H1 (cell line): ENCODE results near the gene DLK1. TPM values are rescaled to one million over a fixed set of nuclear protein-coding genes. Genes with fewer than 3 reads are reported as not detected.

ENCODE experiments used
- CTCF ChIA-PET: fragments of 300-600 bp; sonication (Branson Sonifier 250); formaldehyde crosslinking; loops from one replicate; lab custom pipeline; 2021; ENCODE audit not compliant: partially characterized antibody; lab: Charles Lee
- POLR2A ChIA-PET: fragments of 300-600 bp; sonication (Branson Sonifier 250); formaldehyde crosslinking; loops from one replicate; lab custom pipeline; 2021; ENCODE audit warnings: inconsistent platforms; ENCODE audit not compliant: partially characterized antibody; lab: Charles Lee
- DNase-seq, 2 experiments: peaks; one replicate each; pipeline versions ENCODE4 v3.0.0 to v3.0.0-alpha.2; 2010 to 2022; ENCODE audit warnings: low spot score in 2 of 2, low read depth in 1 of 2, mixed read lengths in 1 of 2
- FAIRE-seq: peaks from 2 replicates; lab custom pipeline; 2011; peaks lifted over from hg19 to GRCh38; lab: Jason Lieb, UNC
- H2AFZ ChIP-seq: 2 replicates; pipeline ENCODE4 v1.8.1; 2012; ENCODE audit warnings: low read length, inconsistent platforms
- H2AK5ac ChIP-seq: 2 replicates; pipeline ENCODE4 v1.6.1; 2013; ENCODE audit warnings: low read depth, low read length
- H2BK120ac ChIP-seq: replicated peaks from 2 replicates; pipeline ENCODE3; 2013; ENCODE audit warnings: low read depth, low read length, inconsistent platforms
- H2BK12ac ChIP-seq: 2 replicates; pipeline ENCODE4 v1.6.1; 2013; ENCODE audit warnings: low read depth, low read length
- H2BK15ac ChIP-seq: 2 replicates; pipeline ENCODE4 v1.6.1; 2013; ENCODE audit warnings: low read length
- H2BK20ac ChIP-seq: 2 replicates; pipeline ENCODE4 v1.6.1; 2013; ENCODE audit warnings: low read length
- H2BK5ac ChIP-seq: 2 replicates; pipeline ENCODE4 v1.6.1; 2013; ENCODE audit warnings: low read depth, low read length
- H3K14ac ChIP-seq: 2 replicates; pipeline ENCODE4 v1.6.1; 2013; ENCODE audit warnings: inconsistent platforms; ENCODE audit not compliant: insufficient read length
- H3K18ac ChIP-seq: 2 replicates; pipeline ENCODE4 v1.6.1; 2013; ENCODE audit warnings: low read length; ENCODE audit errors: extremely low read depth
- H3K23ac ChIP-seq: 2 replicates; pipeline ENCODE4 v1.6.1; 2013; ENCODE audit warnings: inconsistent platforms; ENCODE audit not compliant: insufficient read length
- H3K23me2 ChIP-seq: 2 replicates; pipeline ENCODE4 v1.6.1; 2013; ENCODE audit warnings: low read depth, low read length
- H3K27ac ChIP-seq: 2 replicates; pipeline ENCODE4 v1.6.1; 2011; ENCODE audit warnings: low read depth, low read length, inconsistent platforms
- H3K27me3 ChIP-seq, 4 experiments: replicated peaks in 1 of 4; 1 replicate in 1 of 4; 2 replicates in 3 of 4; pipeline versions ENCODE4 v1.6.1 to v1.8.1; 2011 to 2013; ENCODE audit warnings: low read length in 3 of 4, mild to moderate bottlenecking in 3 of 4, inconsistent platforms in 2 of 4, mixed read lengths in 2 of 4, moderate library complexity in 1 of 4; ENCODE audit not compliant: control insufficient read depth in 3 of 4, insufficient read depth in 3 of 4; ENCODE audit errors: extremely low read depth in 1 of 4
- H3K36me3 ChIP-seq, 4 experiments: 2 replicates each; pipeline versions ENCODE4 v1.6.1 to v1.8.1; 2011 to 2013; ENCODE audit warnings: mild to moderate bottlenecking in 4 of 4, low read length in 3 of 4, moderate library complexity in 2 of 4, control low read depth in 1 of 4, inconsistent platforms in 1 of 4; ENCODE audit not compliant: insufficient read depth in 4 of 4, control insufficient read depth in 2 of 4
- H3K4ac ChIP-seq: replicated peaks from 2 replicates; pipeline ENCODE3; 2013; ENCODE audit warnings: low read length, low read depth, mixed read lengths, inconsistent platforms; ENCODE audit not compliant: insufficient read length
- H3K4me1 ChIP-seq, 4 experiments: replicated peaks in 1 of 4; 1 replicate in 1 of 4; 2 replicates in 3 of 4; pipeline versions ENCODE4 v1.6.1 to v1.8.1; 2011 to 2013; ENCODE audit warnings: low read length in 3 of 4, inconsistent platforms in 2 of 4, mixed read lengths in 1 of 4; ENCODE audit not compliant: insufficient read depth in 4 of 4, control insufficient read depth in 3 of 4
- H3K4me2 ChIP-seq, 2 experiments: 2 replicates each; pipeline versions ENCODE4 v1.6.1 to v1.8.1; 2011 to 2013; ENCODE audit warnings: low read depth in 2 of 2, low read length in 2 of 2, control low read depth in 1 of 2, inconsistent platforms in 1 of 2, mild to moderate bottlenecking in 1 of 2; ENCODE audit not compliant: insufficient read depth in 1 of 2
- H3K4me3 ChIP-seq, 4 experiments: fragments of 200-600, 300-600 bp in 1 of 4; sonication (generic), shearing (Covaris generic), sonication (Bioruptor Twin) in 1 of 4; 2 replicates each; pipeline versions ENCODE4 v1.5.1 to v1.8.1; 2011 to 2016; ENCODE audit warnings: low read length in 4 of 4, low read depth in 3 of 4, control low read depth in 2 of 4, inconsistent platforms in 2 of 4, mild to moderate bottlenecking in 2 of 4, mixed read lengths in 1 of 4, moderate library complexity in 1 of 4; ENCODE audit not compliant: insufficient read depth in 2 of 4; ENCODE audit errors: extremely low read depth in 1 of 4
- H3K56ac ChIP-seq: replicated peaks from 2 replicates; pipeline ENCODE3; 2013; ENCODE audit warnings: low read depth, mild to moderate bottlenecking, mixed read lengths, low read length, inconsistent platforms; ENCODE audit not compliant: insufficient read length
- H3K79me1 ChIP-seq: 2 replicates; pipeline ENCODE4 v1.6.1; 2013; ENCODE audit warnings: low read depth, low read length, control low read depth
- H3K79me2 ChIP-seq, 2 experiments: 2 replicates each; pipeline versions ENCODE4 v1.6.1 to v1.8.1; 2012 to 2013; ENCODE audit warnings: low read length in 2 of 2, mild to moderate bottlenecking in 2 of 2, inconsistent platforms in 1 of 2; ENCODE audit not compliant: insufficient read depth in 2 of 2, control insufficient read depth in 1 of 2
- H3K9ac ChIP-seq, 4 experiments: replicated peaks in 1 of 4; 1 replicate in 1 of 4; 2 replicates in 3 of 4; pipeline versions ENCODE4 v1.6.1 to v1.8.1; 2011 to 2013; ENCODE audit warnings: low read depth in 3 of 4, low read length in 3 of 4, control low read depth in 2 of 4, mild to moderate bottlenecking in 2 of 4, moderate library complexity in 2 of 4, inconsistent platforms in 1 of 4; ENCODE audit errors: extremely low read depth in 1 of 4
- H3K9me3 ChIP-seq, 2 experiments: 2 replicates each; pipeline versions ENCODE4 v1.6.1 to v1.8.1; 2012 to 2013; ENCODE audit warnings: mild to moderate bottlenecking in 2 of 2, moderate library complexity in 2 of 2, control low read depth in 1 of 2, inconsistent platforms in 1 of 2, low read depth in 1 of 2, low read length in 1 of 2, mixed read lengths in 1 of 2; ENCODE audit not compliant: insufficient read depth in 2 of 2
- H4K20me1 ChIP-seq, 2 experiments: replicated peaks in 1 of 2; 2 replicates each; pipeline versions ENCODE3 to v1.8.1; 2011 to 2013; ENCODE audit warnings: inconsistent platforms in 2 of 2, low read length in 2 of 2, mild to moderate bottlenecking in 1 of 2; ENCODE audit not compliant: insufficient read depth in 2 of 2, control insufficient read depth in 1 of 2
- H4K5ac ChIP-seq: 2 replicates; pipeline ENCODE4 v1.6.1; 2013; ENCODE audit warnings: low read length, low read depth, mixed read lengths, inconsistent platforms; ENCODE audit not compliant: insufficient read length
- H4K8ac ChIP-seq: 2 replicates; pipeline ENCODE4 v1.8.0; 2013; ENCODE audit warnings: mild to moderate bottlenecking, moderate library complexity, low read length, inconsistent platforms; ENCODE audit not compliant: insufficient read depth; ENCODE audit errors: extremely low read depth
- H4K91ac ChIP-seq: replicated peaks from 2 replicates; pipeline ENCODE3; 2013; ENCODE audit warnings: low read length, mixed read lengths, inconsistent platforms; ENCODE audit not compliant: insufficient read length
- CHD1 ChIP-seq: IDR thresholded peaks from 2 replicates; pipeline ENCODE4 v1.6.1; 2012; ENCODE audit warnings: low read depth, low read length, improper control_type of control experiment
- CTBP2 ChIP-seq: IDR thresholded peaks from 2 replicates; pipeline ENCODE4 v1.7.0; 2011; ENCODE audit warnings: borderline replicate concordance, mild to moderate bottlenecking, moderate library complexity, mixed read lengths, low read length; ENCODE audit not compliant: insufficient read depth, insufficient read length
- GTF2F1 ChIP-seq: IDR thresholded peaks from 2 replicates; pipeline ENCODE4 v1.6.1; 2012; ENCODE audit warnings: low read depth, low read length, improper control_type of control experiment, borderline replicate concordance
- JUND ChIP-seq: IDR thresholded peaks from 2 replicates; pipeline ENCODE4 v1.6.1; 2011; ENCODE audit warnings: mild to moderate bottlenecking, improper control_type of control experiment, low read length
- RNF2 ChIP-seq: fragments of 200-900, 300-1000 bp; sonication (generic); IDR thresholded peaks from 2 replicates; pipeline ENCODE4 v1.7.1; 2016; ENCODE audit warnings: borderline replicate concordance, low read depth, mild to moderate bottlenecking, antibody characterized with exemption, low read length; ENCODE audit not compliant: poor library complexity, severe bottlenecking; ENCODE audit errors: missing control alignments
- SUZ12 ChIP-seq: fragments of 200-600 bp; sonication (generic); IDR thresholded peaks from 2 replicates; pipeline ENCODE4 v1.6.1; 2012; ENCODE audit warnings: mild to moderate bottlenecking, inconsistent platforms, low read length, moderate library complexity, mixed read lengths
- WGBS, 2 experiments: shearing (Covaris generic) in 1 of 2; methylation state at CpG; one replicate each; pipeline versions ENCODE4 v1.1.6 to v1.1.7; 2013 to 2015; ENCODE audit warnings: low lambda C conversion rate in 2 of 2, mixed read lengths in 2 of 2, inconsistent platforms in 1 of 2, low coverage in 1 of 2, missing lambda C conversion rate in 1 of 2; ENCODE audit not compliant: insufficient replicate concordance in 2 of 2, insufficient coverage in 1 of 2, insufficient read length in 1 of 2; ENCODE audit errors: extremely low coverage in 1 of 2, missing lambda C conversion rate in 1 of 2; 5-methylcytosine and 5-hydroxymethylcytosine counted together
- polyA plus RNA-seq, 7 experiments: library from polyadenylated mRNA; depleted of rRNA in 3 of 7; stranded (reverse) in 5 of 7; unstranded in 2 of 7; fragments of >200 nt in 5 of 7; fragments of 200-250 nt in 2 of 7; gene quantifications; 1 replicate in 5 of 7; 2 replicates in 1 of 7; 4 replicates in 1 of 7; pipeline versions ENCODE4 v1.2.1 to v1.2.3, GENCODE V29; 2011 to 2013; ENCODE audit warnings: missing spikeins in 2 of 7, mixed read lengths in 2 of 7
- total RNA-seq: library from RNA; stranded (reverse); fragmentation: NEBNext Ultra II Directional; extraction: Animal tissue kit (Norgen Biotek cat#: 25700); gene quantifications from 2 replicates; pipeline ENCODE4 v1.2.1, GENCODE V29; 2021
- TF ChIP-seq, protein P1 (sequence below): IDR thresholded peaks from 2 replicates; pipeline ENCODE4 v1.6.1; 2012; ENCODE audit warnings: inconsistent platforms

Gene DLK1
- total and polyA plus RNA-seq, 2 of the 8 experiments (the other 6 are each of a cell fraction or from before 2014, with no cell fraction given) = 1.3 to 2.4 TPM

DNA sequence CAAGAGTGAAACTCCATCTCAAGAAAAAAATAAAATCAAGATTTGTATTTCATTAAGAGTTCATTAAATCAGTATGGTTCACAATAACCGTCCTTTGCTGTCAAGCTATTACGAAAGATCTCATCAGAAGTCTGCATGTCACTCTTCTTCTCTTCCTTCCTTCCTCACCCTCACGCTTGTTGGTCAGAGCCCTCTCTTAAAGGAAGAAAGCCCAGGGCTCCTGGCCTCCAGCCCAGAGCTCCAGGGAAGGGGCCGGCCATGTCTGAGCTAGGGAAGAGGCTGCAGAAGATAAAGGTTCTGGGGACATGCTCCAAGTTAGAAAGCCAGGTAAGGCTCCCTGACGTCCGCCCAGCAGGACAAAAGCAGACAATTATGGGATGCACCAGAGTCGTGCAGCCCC lies 43.1 kb upstream of the DLK1 start:
- WGBS, 2 experiments = 85% methylated on average over 7 of the region's 7 CpGs; no CpG with 5 or more reads in 1 of the 2 experiments
- ChIA-PET CTCF (no interaction called here), POLR2A (no interaction called here)
- no peak overlapping the region for H2BK20ac ChIP-seq
- no peak overlapping the region for H2BK12ac ChIP-seq
- H3K14ac ChIP-seq = no peak overlapping the region
- H3K4me1 ChIP-seq = peaks cover 0 to 4% (median 0%) of the 10 kb centered on the region in 4 experiments; a peak in 1 of 7 replicates
- FAIRE-seq (no peak), DNase-seq (no peak)
- H3K79me1 ChIP-seq = no peaks in the 10 kb centered on the region; the same call in 1 of the 2 replicates
- no peak overlapping the region for H3K23ac ChIP-seq
- H3K27ac ChIP-seq = no peak overlapping the region
- no peak overlapping the region for H4K91ac ChIP-seq
- 0 out of 7 replicates have a peak, but pooled peaks cover 0 to 1% (median 0%) of the 10 kb centered on the region in 4 experiments for H3K27me3 ChIP-seq
- no peaks in the 10 kb centered on the region for H3K79me2 ChIP-seq
- no peaks in the 10 kb centered on the region for H3K23me2 ChIP-seq
- H2BK120ac ChIP-seq = no peak overlapping the region
- H3K9me3 ChIP-seq = no peaks in the 10 kb centered on the region
- H4K8ac ChIP-seq = no peak overlapping the region
- no peak overlapping the region for H3K18ac ChIP-seq
- H2AK5ac ChIP-seq = no peak overlapping the region
- no peak overlapping the region for H2BK5ac ChIP-seq
- no peak overlapping the region for H4K5ac ChIP-seq
- H3K36me3 ChIP-seq = no peaks in the 10 kb centered on the region
- no peak overlapping the region for H2BK15ac ChIP-seq
- H2AFZ ChIP-seq = no peak overlapping the region
- H3K9ac ChIP-seq = no peak overlapping the region
- no peaks in the 10 kb centered on the region for H4K20me1 ChIP-seq
- TF ChIP-seq JUND (no peak), GTF2F1 (no peak), SUZ12 (no peak), CTBP2 (no peak), RNF2 (no peak), CHD1 (no peak)
- TF ChIP-seq, protein P1, sequence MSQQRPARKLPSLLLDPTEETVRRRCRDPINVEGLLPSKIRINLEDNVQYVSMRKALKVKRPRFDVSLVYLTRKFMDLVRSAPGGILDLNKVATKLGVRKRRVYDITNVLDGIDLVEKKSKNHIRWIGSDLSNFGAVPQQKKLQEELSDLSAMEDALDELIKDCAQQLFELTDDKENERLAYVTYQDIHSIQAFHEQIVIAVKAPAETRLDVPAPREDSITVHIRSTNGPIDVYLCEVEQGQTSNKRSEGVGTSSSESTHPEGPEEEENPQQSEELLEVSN = no peak
- no peak overlapping the region for H3K4me3 ChIP-seq
- no peak overlapping the region for H3K4me2 ChIP-seq
- no peak overlapping the region for H3K4ac ChIP-seq
- H3K56ac ChIP-seq = no peak overlapping the region
